Osteocyte (in vitro differentiated cells): ENCODE results near the gene DACH1. TPM values are rescaled to one million over a fixed set of nuclear protein-coding genes. Genes with fewer than 3 reads are reported as not detected.

Experiments used
- DNase-seq: peaks from one replicate; pipeline ENCODE4 v3.0.0; 2021; ENCODE audit warnings: mixed read lengths; ENCODE audit not compliant: unreplicated experiment; ENCODE audit errors: extremely low spot score
- H3K27ac Mint-ChIP-seq: one replicate; pipeline ENCODE4 v1.8.0; 2021; ENCODE audit warnings: mild to moderate bottlenecking, mixed read lengths; ENCODE audit not compliant: unreplicated experiment
- H3K27me3 Mint-ChIP-seq: one replicate; pipeline ENCODE4 v1.8.0; 2021; ENCODE audit warnings: mixed read lengths; ENCODE audit not compliant: unreplicated experiment
- H3K36me3 Mint-ChIP-seq: one replicate; pipeline ENCODE4 v1.8.0; 2021; ENCODE audit warnings: mixed read lengths; ENCODE audit not compliant: unreplicated experiment
- H3K4me1 Mint-ChIP-seq: one replicate; pipeline ENCODE4 v1.8.0; 2021; ENCODE audit warnings: mixed read lengths; ENCODE audit not compliant: unreplicated experiment
- H3K4me3 Mint-ChIP-seq: one replicate; pipeline ENCODE4 v1.8.0; 2021; ENCODE audit warnings: mild to moderate bottlenecking, moderate library complexity, mixed read lengths; ENCODE audit not compliant: unreplicated experiment
- H3K9me3 Mint-ChIP-seq: one replicate; pipeline ENCODE4 v1.8.0; 2021; ENCODE audit warnings: mixed read lengths; ENCODE audit not compliant: unreplicated experiment
- total RNA-seq: library from RNA; stranded (reverse); gene quantifications from 2 replicates; pipeline ENCODE4 v1.2.1, GENCODE V29; 2021
- TF ChIP-seq, protein P1 (sequence below): fragments of 200-600 bp; sonication (generic); IDR thresholded peaks from 2 replicates; pipeline ENCODE4 v1.5.0; 2021; ENCODE audit warnings: antibody characterized with exemption, mild to moderate bottlenecking, moderate library complexity

The DACH1 gene
- total RNA-seq, 1 donor from 2014 or later, result 0.54 TPM

DNA sequence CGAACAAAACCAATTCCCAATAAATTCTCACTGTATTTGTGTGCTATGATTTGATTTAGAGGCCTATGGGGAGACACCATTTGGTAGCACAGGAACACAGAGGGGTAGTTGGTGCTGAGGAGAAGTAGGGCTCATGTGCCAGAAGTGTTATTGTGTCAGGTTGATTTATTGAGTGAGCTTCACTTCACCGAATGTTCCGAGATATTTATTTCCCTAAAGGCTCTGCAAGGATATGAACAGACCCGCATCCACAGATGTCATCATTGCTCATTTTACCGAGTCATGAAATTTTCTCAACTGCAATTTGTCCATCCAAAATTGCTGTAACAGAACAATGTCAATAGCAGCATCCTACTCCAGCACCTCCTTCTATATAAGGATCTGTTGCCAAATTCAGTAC lies 69.5 kb downstream of the DACH1 start:
- no peaks in the 10 kb centered on the region for H3K27me3 Mint-ChIP-seq
- TF ChIP-seq, protein P1, sequence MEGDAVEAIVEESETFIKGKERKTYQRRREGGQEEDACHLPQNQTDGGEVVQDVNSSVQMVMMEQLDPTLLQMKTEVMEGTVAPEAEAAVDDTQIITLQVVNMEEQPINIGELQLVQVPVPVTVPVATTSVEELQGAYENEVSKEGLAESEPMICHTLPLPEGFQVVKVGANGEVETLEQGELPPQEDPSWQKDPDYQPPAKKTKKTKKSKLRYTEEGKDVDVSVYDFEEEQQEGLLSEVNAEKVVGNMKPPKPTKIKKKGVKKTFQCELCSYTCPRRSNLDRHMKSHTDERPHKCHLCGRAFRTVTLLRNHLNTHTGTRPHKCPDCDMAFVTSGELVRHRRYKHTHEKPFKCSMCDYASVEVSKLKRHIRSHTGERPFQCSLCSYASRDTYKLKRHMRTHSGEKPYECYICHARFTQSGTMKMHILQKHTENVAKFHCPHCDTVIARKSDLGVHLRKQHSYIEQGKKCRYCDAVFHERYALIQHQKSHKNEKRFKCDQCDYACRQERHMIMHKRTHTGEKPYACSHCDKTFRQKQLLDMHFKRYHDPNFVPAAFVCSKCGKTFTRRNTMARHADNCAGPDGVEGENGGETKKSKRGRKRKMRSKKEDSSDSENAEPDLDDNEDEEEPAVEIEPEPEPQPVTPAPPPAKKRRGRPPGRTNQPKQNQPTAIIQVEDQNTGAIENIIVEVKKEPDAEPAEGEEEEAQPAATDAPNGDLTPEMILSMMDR, result no peak
- no peak for DNase-seq
- no peak overlapping the region for H3K27ac Mint-ChIP-seq
- H3K4me1 Mint-ChIP-seq, result no peaks in the 10 kb centered on the region
- H3K9me3 Mint-ChIP-seq, result no peaks in the 10 kb centered on the region
- H3K4me3 Mint-ChIP-seq, result no peak overlapping the region
- H3K36me3 Mint-ChIP-seq, result no peaks in the 10 kb centered on the region

- no peaks in the 10 kb centered on the region for H3K27me3 Mint-ChIP-seq
- TF ChIP-seq, protein P1, result no peak
- no peak for DNase-seq
- H3K9me3 Mint-ChIP-seq, result peaks cover 7% of the 10 kb centered on the region
- no peak overlapping the region for H3K27ac Mint-ChIP-seq
- H3K4me3 Mint-ChIP-seq, result no peak overlapping the region
- no peaks in the 10 kb centered on the region for H3K36me3 Mint-ChIP-seq
- H3K4me1 Mint-ChIP-seq, result no peaks in the 10 kb centered on the region
Measured at GRCh38 chr13:71789693-71790329, 77.2 kb downstream of the DACH1 start.

DNA sequence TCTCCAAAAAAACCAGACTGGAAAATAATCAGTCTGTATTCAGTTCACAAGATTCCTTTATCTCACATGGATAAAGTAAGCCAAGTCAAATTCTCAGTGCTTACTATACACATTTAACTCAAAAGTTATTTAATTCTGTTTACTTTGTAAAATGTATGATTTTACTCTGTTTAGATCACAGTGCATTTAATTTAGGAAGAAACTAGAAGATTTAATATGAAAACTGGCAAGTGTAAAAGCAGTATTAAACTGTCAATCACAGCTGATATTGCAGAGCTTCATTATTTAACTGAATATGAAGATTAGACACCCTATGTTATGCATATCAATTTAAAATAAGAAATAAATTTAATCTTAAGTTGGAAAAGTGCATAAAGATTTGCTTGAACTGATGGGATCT lies 78.0 kb downstream of the DACH1 start:
- Mint-ChIP-seq H3K4me3 (no peak overlapping the region), H3K27me3 (no peaks in the 10 kb centered on the region), H3K4me1 (no peaks in the 10 kb centered on the region), H3K9me3 (peaks cover 7% of the 10 kb centered on the region), H3K27ac (no peak overlapping the region), H3K36me3 (no peaks in the 10 kb centered on the region)
- DNase-seq, result no peak
- TF ChIP-seq, protein P1, result no peak

GRCh38 chr13:71787414-71787813 lies 79.6 kb downstream of the DACH1 start:
- Mint-ChIP-seq H3K27me3 (no peaks in the 10 kb centered on the region), H3K4me1 (no peaks in the 10 kb centered on the region), H3K9me3 (peaks cover 7% of the 10 kb centered on the region), H3K27ac (no peak overlapping the region), H3K36me3 (no peaks in the 10 kb centered on the region), H3K4me3 (no peak overlapping the region)
- TF ChIP-seq, protein P1, result no peak
- no peak for DNase-seq

GRCh38 chr13:71786875-71787274 lies 80.1 kb downstream of the DACH1 start:
- DNase-seq, result no peak
- no peaks in the 10 kb centered on the region for H3K4me1 Mint-ChIP-seq
- H3K4me3 Mint-ChIP-seq, result no peak overlapping the region
- H3K9me3 Mint-ChIP-seq, result peaks cover 7% of the 10 kb centered on the region
- no peak overlapping the region for H3K27ac Mint-ChIP-seq
- no peaks in the 10 kb centered on the region for H3K36me3 Mint-ChIP-seq
- no peaks in the 10 kb centered on the region for H3K27me3 Mint-ChIP-seq
- TF ChIP-seq, protein P1, result no peak
